Measurements from ENCODE around the gene CDC37L1.
"Not testable (repeated sequence)": the region's sequence is repeated elsewhere in the genome, so short reads cannot be mapped to it uniquely, and the experiment has no call there.

The CDC37L1 gene

DNA sequence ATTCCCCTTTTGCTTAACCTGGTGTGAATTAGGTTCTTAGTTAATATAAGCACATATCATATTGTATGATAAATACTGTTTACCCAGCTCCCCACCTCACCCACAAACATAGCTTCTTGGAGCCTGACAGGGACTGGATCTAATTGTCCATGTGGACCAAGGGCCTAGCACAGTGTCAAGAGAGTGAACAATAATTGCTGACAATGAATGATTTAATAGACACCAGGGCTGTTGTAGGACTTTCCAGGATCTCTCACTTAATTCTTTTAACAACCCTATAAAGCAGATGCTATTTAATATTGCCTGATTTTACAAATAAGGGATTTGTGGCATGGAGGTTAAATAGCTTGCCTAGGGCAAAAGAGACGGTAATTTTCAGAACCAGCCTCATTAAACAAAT is 36.8 kb downstream of the CDC37L1 start:
- no peak for DNase-seq

- no peak for DNase-seq
Measured at GRCh38 chr9:4717815-4718214, 38.4 kb downstream of the CDC37L1 start.

DNA sequence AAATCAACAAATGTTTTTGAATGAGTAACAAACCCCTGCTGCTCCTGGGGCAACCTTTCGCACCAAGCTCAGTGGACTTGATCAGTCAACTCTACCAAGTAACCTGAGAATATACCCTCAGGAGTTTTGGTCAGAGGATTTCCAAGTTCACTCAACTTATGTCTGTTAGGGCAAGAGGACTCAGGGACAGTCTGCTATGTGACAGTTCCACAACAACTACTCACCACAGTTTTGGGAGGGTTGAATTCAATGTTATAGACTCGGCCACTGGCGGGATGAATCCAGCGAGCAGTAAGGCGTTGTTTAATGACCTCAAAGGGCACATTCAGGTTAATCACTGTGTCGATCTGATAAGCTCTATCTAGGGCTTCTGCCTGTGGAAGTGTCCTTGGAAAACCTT is 39.5 kb downstream of the CDC37L1 start:
- DNase-seq, result no peak

GRCh38 chr9:4721736-4722135 is 42.4 kb downstream of the CDC37L1 start:
- DNase-seq, result no peak

DNA sequence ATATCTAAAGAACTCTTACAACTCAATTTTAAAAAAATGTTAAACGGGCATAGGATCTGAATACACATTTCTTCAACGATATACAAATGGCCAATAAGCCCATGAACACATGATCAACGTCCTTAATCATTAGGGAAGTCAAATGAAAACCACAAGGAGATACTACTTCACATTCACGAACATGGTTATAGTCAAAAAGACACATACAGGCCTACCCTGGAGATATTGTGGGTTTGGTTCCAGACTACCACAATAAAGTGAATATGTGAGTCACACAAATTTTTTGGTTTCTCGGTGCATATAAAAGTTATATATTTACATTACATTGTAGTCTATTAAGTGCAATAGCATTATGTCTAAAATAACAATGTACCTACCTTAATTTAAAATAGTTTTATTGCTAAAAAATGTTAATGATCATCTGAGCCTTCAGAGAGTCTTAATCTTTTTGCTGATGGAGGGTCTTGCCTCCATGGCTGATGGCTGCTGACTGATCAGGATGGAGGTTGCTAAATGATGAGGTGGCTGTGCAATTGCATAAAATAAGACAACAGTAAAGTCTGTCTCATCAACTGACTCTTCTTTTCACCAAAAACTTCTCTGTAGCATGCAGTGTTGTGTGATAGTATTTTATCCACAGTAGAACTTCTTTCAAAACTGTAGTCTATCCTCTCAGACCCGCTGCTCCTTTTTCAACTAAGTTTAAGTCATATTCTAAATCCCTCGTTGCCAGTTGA is 46.5 kb downstream of the CDC37L1 start:
- DNase-seq, result no peak

- no peak for DNase-seq
Measured at GRCh38 chr9:4727593-4727992, 48.2 kb downstream of the CDC37L1 start.

GRCh38 chr9:4732890-4733289 is 53.5 kb downstream of the CDC37L1 start:
- no peak for DNase-seq

DNA sequence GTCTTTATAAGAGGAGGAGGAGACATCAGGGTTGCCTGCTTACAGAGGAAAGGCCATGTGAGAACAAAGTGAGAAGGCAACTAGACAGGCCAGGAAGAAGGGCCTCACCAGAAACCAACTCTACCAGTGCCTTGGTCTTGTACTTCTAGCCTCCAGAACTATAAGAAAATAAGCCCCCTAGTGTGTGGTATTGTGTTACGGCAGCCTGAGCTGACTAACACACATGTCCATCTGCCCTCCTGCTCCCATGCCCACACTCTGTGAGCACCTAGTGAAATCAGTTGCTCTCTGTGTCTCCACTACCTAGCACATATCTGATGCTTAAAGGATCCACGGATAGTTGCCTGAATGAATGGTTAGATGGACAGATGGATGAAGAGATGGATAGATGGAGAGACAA is 54.8 kb downstream of the CDC37L1 start:
- no peak for DNase-seq

- no peak for DNase-seq
Measured at GRCh38 chr9:4738866-4739586, 59.7 kb downstream of the CDC37L1 start.

- DNase-seq, result peak; percentile 41
Measured at GRCh38 chr9:4739587-4740387, 60.4 kb downstream of the CDC37L1 start.

- DNase-seq, result peak; percentile 4
Measured at GRCh38 chr9:4740388-4740637, 60.9 kb downstream of the CDC37L1 start.

DNA sequence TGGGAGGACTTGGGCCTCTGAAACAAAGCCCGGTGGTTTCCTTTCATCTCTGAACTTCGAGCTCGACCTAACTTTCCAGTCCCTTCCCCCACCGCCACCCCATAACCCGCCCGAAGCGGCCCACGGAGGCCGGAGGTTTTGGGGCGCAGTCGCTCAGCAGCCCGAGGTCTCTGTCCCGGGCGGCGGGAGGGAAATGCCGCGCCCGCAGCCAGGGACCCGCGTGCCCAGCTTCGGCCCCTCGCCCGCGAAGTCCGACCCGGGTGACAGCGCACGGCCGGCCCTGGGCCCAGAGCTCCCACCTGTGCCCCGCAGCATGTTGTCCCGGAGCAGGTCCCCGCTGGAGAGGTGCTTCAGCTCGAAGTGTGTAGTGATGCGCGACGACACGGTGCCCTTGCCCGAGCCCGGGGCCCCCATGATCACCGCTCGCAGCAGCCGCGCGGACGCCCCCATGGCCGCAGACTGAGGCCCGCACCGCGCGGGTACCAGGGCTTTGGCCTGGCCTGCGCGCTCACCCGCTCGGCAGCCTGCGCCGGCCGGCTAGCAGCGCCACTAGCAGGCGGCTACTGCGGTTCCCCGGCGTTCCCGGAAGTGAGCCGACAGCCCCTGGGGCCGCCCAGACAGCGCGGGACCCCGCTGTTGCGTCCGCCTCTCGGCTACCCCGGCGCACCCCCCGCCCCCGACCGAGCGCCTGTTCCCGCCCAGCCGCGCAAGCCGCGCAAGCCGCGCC is 61.4 kb downstream of the CDC37L1 start, which contains the start of gene AK3:
TSS of gene AK3 (minus strand) at position 565 of the 727 bp plus-strand sequence. CDS start at position 450, 115 bp downstream.
- peak; percentile 86 for DNase-seq

GRCh38 chr9:4741365-4742089 is 62.2 kb downstream of the CDC37L1 start:
- peak; percentile 35 for DNase-seq

DNA sequence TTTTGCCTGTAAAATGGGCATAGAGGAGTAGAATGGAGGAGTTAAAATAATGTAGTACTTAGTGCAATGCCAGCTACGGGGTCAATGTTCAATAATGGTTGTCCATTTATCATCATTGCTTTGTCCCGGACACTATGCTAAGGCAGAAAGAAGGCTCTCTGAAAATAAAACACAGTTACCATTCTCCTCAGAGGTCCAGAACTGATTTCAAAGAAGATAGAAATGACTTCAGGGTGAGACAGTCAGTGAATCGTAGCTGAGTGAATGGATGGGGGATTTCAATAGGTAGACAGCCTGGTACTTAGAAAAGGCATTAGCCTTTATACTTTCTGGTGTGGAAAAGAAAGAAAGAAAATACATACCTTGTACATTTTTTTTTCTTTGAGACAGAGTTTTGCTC is 62.9 kb downstream of the CDC37L1 start:
- no peak for DNase-seq

- no peak for DNase-seq
Measured at GRCh38 chr9:4743131-4743875, 63.9 kb downstream of the CDC37L1 start.

GRCh38 chr9:4746278-4747030 is 67.1 kb downstream of the CDC37L1 start:
- no peak for DNase-seq

GRCh38 chr9:4748612-4749011 is 69.2 kb downstream of the CDC37L1 start:
- DNase-seq, result no peak

- DNase-seq, result peak; percentile 37
Measured at GRCh38 chr9:4750023-4750673, 70.8 kb downstream of the CDC37L1 start.

DNA sequence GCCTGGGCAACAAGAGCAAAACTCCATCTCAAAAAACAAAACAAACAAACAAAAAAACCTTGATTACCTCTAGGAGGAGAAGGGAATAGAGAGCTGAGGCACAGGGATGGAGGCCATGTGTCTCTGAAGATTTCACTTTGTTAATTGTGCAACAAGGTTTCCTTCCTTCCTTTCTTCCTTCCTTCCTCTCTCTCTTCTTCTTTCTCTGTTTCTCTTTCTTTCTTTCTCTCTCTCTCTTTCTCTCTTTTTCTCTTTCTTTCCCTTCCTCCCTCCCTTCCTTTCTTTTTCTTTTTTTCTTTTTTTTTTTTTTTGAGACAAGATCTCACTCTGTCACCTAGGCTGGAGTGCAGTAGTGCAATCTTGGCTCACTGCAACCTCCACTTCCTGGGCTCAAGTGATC is 75.2 kb downstream of the CDC37L1 start:
- DNase-seq, result not testable (repeated sequence)

GRCh38 chr9:4755026-4755609 is 75.7 kb downstream of the CDC37L1 start:
- no peak for DNase-seq

Data from HCEC 1CT (cell line).